ENCODE data around the gene GABARAPL1. TPM values are rescaled to one million over a fixed set of nuclear protein-coding genes. Genes with fewer than 3 reads are reported as not detected.

Gene GABARAPL1
- 10 to 100 TPM; 51.4 to 86.9 TPM for total RNA-seq

DNA sequence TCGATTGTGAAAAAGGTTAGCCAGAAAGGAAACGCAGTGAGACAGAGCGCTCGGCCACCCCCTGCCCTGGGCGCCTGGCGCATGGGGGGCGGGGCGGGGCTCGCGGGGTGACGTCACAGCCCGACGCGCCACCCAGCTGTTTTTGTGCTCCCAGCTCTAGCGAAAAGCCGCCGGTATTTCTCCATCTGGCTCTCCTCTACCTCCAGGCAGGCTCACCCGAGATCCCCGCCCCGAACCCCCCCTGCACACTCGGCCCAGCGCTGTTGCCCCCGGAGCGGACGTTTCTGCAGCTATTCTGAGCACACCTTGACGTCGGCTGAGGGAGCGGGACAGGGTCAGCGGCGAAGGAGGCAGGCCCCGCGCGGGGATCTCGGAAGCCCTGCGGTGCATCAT is at the start of gene GABARAPL1:
Gene GABARAPL1, plus strand, starts transcription at position 139 of the 393 bp plus-strand sequence. Its CDS starts 253 bp downstream, at position 392.
- WGBS, 2 donors = 0% methylated on average over 11 to 35 of the region's 35 CpGs
- intact Hi-C loops (cut with DNase I) = no loop called here

DNA sequence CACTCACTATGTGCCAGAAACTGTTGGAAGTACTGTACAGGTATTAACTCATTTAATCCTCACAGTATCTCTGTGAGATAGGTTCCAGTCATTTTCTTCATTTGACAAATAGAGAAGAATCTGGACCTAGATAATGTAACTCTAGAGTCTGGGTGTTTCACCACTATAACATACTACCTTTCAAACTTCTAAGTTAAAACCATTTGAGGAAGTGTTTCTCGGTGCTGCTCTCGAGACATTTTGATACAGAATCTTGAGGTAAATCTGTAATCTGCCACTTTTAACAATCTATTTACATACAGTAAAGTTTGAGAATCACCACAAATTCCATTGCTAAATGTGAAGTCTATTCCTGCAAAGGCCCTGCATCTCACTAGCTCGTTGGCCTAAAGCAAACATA is 49.6 kb upstream of the GABARAPL1 start:
- ATAC-seq = no peak
- WGBS, 2 donors = 53 to 77% methylated on average over 3 of the region's 3 CpGs

More for the DNA sequence above, at the start of gene GABARAPL1:
- no peaks in the 10 kb centered on the region for H3K9me3 ChIP-seq
- H3K27me3 ChIP-seq = no peaks in the 10 kb centered on the region
- DNase-seq (peak; percentile 84 to 87 (median 86)), ATAC-seq (peak; percentile 78)
- no peaks in the 10 kb centered on the region for H3K36me3 ChIP-seq (replicated peaks in 1 of 2; ENCODE audit: insufficient read depth in 1 of 2, low read depth in 2 of 2)
- peak within 1 kb of the TSS; percentile 62 to 71 for H3K4me3 ChIP-seq
- H3K4me1 ChIP-seq = peaks cover 24% of the 10 kb centered on the region
- peak within 1 kb of the TSS; percentile 98 to 100 (median 100) for H3K27ac ChIP-seq
- peak; percentile 56 to 88 (median 86) for TF ChIP-seq POLR2A (IDR thresholded peaks at IDR 0.05)
- TF ChIP-seq, protein P1, sequence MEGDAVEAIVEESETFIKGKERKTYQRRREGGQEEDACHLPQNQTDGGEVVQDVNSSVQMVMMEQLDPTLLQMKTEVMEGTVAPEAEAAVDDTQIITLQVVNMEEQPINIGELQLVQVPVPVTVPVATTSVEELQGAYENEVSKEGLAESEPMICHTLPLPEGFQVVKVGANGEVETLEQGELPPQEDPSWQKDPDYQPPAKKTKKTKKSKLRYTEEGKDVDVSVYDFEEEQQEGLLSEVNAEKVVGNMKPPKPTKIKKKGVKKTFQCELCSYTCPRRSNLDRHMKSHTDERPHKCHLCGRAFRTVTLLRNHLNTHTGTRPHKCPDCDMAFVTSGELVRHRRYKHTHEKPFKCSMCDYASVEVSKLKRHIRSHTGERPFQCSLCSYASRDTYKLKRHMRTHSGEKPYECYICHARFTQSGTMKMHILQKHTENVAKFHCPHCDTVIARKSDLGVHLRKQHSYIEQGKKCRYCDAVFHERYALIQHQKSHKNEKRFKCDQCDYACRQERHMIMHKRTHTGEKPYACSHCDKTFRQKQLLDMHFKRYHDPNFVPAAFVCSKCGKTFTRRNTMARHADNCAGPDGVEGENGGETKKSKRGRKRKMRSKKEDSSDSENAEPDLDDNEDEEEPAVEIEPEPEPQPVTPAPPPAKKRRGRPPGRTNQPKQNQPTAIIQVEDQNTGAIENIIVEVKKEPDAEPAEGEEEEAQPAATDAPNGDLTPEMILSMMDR (IDR thresholded peaks at IDR 0.05) = no peak

DNA sequence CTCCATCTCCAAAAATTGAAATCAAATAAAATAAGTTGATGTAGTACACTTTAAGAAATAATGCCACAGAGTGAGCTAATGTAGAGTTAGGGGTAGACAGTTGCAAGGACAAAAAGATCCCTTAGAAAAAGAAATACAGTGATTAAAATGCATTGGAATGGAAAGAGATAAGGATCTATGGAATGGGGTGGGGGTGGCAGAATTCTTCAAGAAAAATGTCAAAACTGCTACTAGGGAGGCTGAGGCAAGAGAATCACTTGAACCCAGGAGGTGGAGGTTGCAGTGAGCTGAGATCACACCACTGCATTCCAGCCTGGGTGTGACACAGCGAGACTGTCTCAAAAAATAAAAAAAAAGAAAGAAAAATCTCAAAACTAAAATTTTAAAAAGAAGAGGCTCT is 47.3 kb upstream of the GABARAPL1 start:
- no peak for TF ChIP-seq POLR2A (IDR thresholded peaks at IDR 0.05)
- TF ChIP-seq, protein P1 (IDR thresholded peaks at IDR 0.05) = no peak
- intact Hi-C loops (cut with DNase I) = no loop called here
- H3K36me3 ChIP-seq (replicated peaks in 1 of 2; ENCODE audit: insufficient read depth in 1 of 2, low read depth in 2 of 2) = no peaks in the 10 kb centered on the region
- ATAC-seq (no peak), DNase-seq (no peak)
- no peaks in the 10 kb centered on the region for H3K9me3 ChIP-seq
- H3K27me3 ChIP-seq = no peaks in the 10 kb centered on the region
- H3K4me3 ChIP-seq = no peak overlapping the region
- no peaks in the 10 kb centered on the region for H3K4me1 ChIP-seq
- WGBS, 2 donors = 0% methylated on average over 1 of the region's 1 CpG
- H3K27ac ChIP-seq = no peak overlapping the region

More for the DNA sequence above, 49.6 kb upstream of the GABARAPL1 start:
- Histone ChIP-seq H3K27me3 (peaks cover 0 to 3% of the 10 kb centered on the region in 2 donors), H3K36me3 (replicated peaks in 1 of 2; ENCODE audit: insufficient read depth in 1 of 2, low read depth in 2 of 2) (no peaks in the 10 kb centered on the region), H3K4me1 (no peaks in the 10 kb centered on the region), H3K27ac (no peak overlapping the region), H3K4me3 (no peak overlapping the region), H3K9me3 (no peaks in the 10 kb centered on the region)
- intact Hi-C loops (cut with DNase I) = no loop called here
- TF ChIP-seq POLR2A (IDR thresholded peaks at IDR 0.05) = no peak
- TF ChIP-seq, protein P1 (IDR thresholded peaks at IDR 0.05) = no peak
- no peak for DNase-seq

DNA sequence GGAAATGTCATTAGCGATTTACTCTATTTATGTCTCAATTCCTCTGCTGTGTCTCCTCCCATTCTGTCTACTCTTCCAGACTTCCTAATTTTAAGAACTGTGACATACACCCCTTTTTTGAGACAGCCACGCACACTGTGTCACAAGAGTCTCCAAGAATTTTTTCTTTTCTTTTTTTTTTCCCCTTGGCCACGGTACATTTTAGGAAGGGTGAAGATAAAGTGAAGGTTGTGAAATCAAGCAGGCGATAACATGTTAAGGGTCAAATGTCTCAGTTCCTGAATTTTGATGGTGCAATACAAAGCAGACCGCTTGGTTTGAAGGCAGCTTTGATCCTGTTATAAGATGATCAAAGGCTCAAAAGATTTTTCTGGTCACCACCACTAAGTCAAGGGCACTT is 45.1 kb upstream of the GABARAPL1 start:
- TF ChIP-seq, protein P1 (IDR thresholded peaks at IDR 0.05) = no peak
- no peak for TF ChIP-seq POLR2A (IDR thresholded peaks at IDR 0.05)
- no peak overlapping the region for H3K4me3 ChIP-seq
- intact Hi-C loops (cut with DNase I) = no loop called here
- H3K9me3 ChIP-seq = no peaks in the 10 kb centered on the region
- H3K27ac ChIP-seq = peak overlapping the region in 1 of 4 donors; percentile 52
- ATAC-seq = no peak
- DNase-seq = peak in 1 of 4 donors; percentile 33
- no peaks in the 10 kb centered on the region for H3K36me3 ChIP-seq (replicated peaks in 1 of 2; ENCODE audit: insufficient read depth in 1 of 2, low read depth in 2 of 2)
- WGBS, 2 donors = 46 to 65% methylated on average over 5 of the region's 5 CpGs
- H3K4me1 ChIP-seq = no peaks in the 10 kb centered on the region
- H3K27me3 ChIP-seq = no peaks in the 10 kb centered on the region

DNA sequence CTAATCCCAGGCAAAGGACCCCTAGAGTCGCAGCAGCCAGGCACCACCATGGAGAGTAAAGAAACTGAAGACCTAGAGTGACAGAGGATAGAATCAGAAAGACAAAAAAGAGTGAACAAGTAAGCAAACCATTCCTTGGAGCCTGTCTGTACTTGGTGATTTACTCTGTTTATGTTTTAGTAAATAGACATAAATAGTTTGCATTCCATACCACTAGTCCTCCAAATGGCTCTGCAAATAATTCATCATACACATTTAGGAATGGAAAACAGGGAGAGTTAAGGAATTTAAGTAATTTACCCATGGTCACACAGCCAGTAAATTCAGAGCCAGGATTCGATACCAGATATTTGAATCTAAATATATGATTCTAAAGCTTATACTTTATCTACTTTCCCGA is 43.6 kb upstream of the GABARAPL1 start:
- no peak for DNase-seq
- intact Hi-C loops (cut with DNase I) = no loop called here
- Histone ChIP-seq H3K36me3 (replicated peaks in 1 of 2; ENCODE audit: insufficient read depth in 1 of 2, low read depth in 2 of 2) (no peaks in the 10 kb centered on the region), H3K27ac (no peak overlapping the region), H3K9me3 (no peaks in the 10 kb centered on the region), H3K4me1 (no peaks in the 10 kb centered on the region), H3K27me3 (no peaks in the 10 kb centered on the region), H3K4me3 (no peak overlapping the region)
- no peak for TF ChIP-seq POLR2A (IDR thresholded peaks at IDR 0.05)
- TF ChIP-seq, protein P1 (IDR thresholded peaks at IDR 0.05) = no peak
- WGBS, 2 donors = 56 to 66% methylated on average over 3 of the region's 3 CpGs
- no peak for ATAC-seq

Data from body of pancreas (tissue), 4 donors.